Right lobe of liver (tissue), 4 donors: ENCODE measurements around the gene NXPH2.

Experiments
- CTCF ChIP-seq, 4 donors: fragments of 200-600 bp in 3 of 4; fragments of 450-650 bp in 1 of 4; IDR thresholded peaks; one replicate each; pipeline versions ENCODE4 v1.5.1 to v1.8.0; 2016 to 2022; ENCODE audit warnings: antibody characterized with exemption in 4 of 4, mild to moderate bottlenecking in 2 of 4
- POLR2A ChIP-seq: fragments of 450-650 bp; IDR thresholded peaks from one replicate; pipeline ENCODE4 v1.6.1; 2017; ENCODE audit warnings: antibody characterized with exemption, mild to moderate bottlenecking
- donor health status: DM: no; HTN: no; CAD: no.
- donor health status: DM: no; HTN: no; CAD: no.
- donor health status: DM: no; HTN: yes; CAD: no.

GRCh38 chr2:138724327-138724726 lies 55.9 kb downstream of the NXPH2 start:
- no peak for TF ChIP-seq POLR2A
- TF ChIP-seq CTCF (IDR thresholded peaks at IDR 0.05) = no peak
